GM12891 (cell line): ENCODE measurements around the gene SLC22A13.

Experiments
- PAX5 ChIP-seq: IDR thresholded peaks from 2 replicates; pipeline ENCODE4 v1.6.1; 2011; ENCODE audit warnings: low read length, moderate library complexity, mild to moderate bottlenecking; ENCODE audit not compliant: insufficient read depth, severe bottlenecking
- POLR2AphosphoS5 ChIP-seq: IDR thresholded peaks from 2 replicates; pipeline ENCODE4 v1.6.1; 2011; ENCODE audit warnings: low read depth, low read length, control low read depth
- TAF1 ChIP-seq: IDR thresholded peaks from 2 replicates; pipeline ENCODE4 v1.6.1; 2011; ENCODE audit warnings: low read depth, low read length, control low read depth

DNA sequence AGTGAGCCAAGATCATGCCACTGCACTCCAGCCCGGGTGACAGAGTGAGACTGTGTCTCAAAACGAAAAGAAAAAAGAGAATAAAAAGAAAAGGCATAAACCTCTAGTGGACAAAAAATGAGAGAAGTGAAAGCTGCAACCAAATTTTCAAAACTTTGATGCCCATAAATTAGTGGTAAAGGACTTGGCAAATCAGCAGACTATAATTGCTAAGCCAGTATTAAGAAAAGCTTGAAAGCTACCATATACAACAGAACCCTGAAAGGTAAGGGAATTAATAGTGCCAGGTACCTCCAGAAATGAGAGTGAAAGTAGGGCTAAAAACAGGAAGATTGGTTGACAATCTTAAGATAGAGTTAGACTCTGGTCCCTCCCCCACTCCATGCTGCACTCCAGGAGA, 32.9 kb upstream of the SLC22A13 start:
- TF ChIP-seq TAF1 (no peak), PAX5 (no peak), POLR2AphosphoS5 (no peak)
